ENCODE data around the gene NFIC. TPM values are rescaled to one million over a fixed set of nuclear protein-coding genes. Genes with fewer than 3 reads are reported as not detected.

NFIC gene
- total and polyA plus RNA-seq, 4 donors = 40.4 to 208 (median 49.8) TPM

DNA sequence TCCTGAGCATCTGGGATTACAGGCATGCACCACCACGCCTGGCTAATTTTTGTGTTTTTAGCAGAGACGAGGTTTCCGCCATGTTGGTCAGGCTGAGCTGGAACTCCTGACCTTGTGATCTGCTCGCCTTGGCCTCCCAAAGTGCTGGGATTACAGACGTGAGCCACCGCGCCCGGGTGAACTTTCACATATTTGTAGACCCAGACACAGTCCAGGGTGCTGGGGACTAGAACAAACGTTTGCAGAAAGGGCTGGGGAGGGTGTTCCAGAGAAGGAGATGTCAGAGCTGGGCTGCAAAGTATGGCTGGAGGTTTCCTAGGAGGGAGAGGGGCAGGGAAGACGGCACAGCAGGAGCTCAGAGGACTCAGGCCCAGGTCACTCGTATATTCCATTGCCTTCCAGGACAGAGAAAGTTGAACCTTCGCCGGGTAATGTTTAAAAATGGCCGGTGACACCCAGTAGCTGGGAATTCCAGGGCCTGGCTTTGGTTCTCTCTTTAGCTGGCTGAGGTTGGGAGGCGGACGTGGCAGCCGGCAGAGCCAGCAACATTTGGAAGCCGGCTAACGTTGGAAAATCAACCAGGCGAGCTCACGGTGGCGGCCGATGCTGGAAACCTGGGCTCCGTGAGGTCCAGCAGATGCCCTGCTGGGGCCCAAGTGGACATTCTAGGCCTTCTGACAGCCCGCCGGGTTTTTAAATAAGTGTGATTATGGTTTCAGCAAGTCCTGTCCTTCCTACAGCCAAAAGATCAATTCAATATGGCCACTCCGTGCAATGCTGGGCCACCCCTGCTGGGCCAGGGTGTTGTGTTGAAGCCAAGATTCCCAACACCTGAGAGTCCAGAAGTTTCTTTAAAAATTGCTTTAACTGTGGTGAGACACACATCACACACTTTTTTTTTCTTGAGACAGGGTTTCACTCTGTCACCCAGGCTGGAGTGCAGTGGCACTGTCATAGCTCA lies 41.5 kb downstream of the NFIC start:
- ATAC-seq (ENCODE audit: insufficient read depth, low FRiP score) = no peak
- H3K27ac ChIP-seq (ENCODE audit: low read depth in 1 of 2, low read length in 1 of 2) = peak overlapping the region; percentile 75 to 91
- H3K9me3 ChIP-seq (ENCODE audit: control insufficient read depth in 4 of 4, insufficient read depth in 3 of 4, low read length in 3 of 4) = no peaks in the 10 kb centered on the region
- H3K4me1 ChIP-seq (ENCODE audit: control insufficient read depth in 5 of 5, insufficient read depth in 5 of 5, low read length in 5 of 5) = peaks cover 0 to 31% (median 9%) of the 10 kb centered on the region in 5 donors
- peak overlapping the region in 1 of 2 donors; percentile 53 for H3K9ac ChIP-seq (ENCODE audit: insufficient read depth in 1 of 2, low read length in 2 of 2)
- H3K4me3 ChIP-seq = no peak overlapping the region
- peaks cover 0 to 18% (median 4%) of the 10 kb centered on the region in 4 donors for H3K36me3 ChIP-seq (ENCODE audit: control insufficient read depth in 4 of 4, insufficient read depth in 4 of 4, low read length in 4 of 4)
- H3K27me3 ChIP-seq (ENCODE audit: control insufficient read depth in 3 of 3, insufficient read depth in 3 of 3, low read length in 2 of 3) = no peaks in the 10 kb centered on the region
- TF ChIP-seq, protein P1, sequence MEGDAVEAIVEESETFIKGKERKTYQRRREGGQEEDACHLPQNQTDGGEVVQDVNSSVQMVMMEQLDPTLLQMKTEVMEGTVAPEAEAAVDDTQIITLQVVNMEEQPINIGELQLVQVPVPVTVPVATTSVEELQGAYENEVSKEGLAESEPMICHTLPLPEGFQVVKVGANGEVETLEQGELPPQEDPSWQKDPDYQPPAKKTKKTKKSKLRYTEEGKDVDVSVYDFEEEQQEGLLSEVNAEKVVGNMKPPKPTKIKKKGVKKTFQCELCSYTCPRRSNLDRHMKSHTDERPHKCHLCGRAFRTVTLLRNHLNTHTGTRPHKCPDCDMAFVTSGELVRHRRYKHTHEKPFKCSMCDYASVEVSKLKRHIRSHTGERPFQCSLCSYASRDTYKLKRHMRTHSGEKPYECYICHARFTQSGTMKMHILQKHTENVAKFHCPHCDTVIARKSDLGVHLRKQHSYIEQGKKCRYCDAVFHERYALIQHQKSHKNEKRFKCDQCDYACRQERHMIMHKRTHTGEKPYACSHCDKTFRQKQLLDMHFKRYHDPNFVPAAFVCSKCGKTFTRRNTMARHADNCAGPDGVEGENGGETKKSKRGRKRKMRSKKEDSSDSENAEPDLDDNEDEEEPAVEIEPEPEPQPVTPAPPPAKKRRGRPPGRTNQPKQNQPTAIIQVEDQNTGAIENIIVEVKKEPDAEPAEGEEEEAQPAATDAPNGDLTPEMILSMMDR (IDR thresholded peaks at IDR 0.05; ENCODE audit: control extremely low read depth, extremely low read depth) = no peak
- WGBS, 2 donors = 66 to 77% methylated on average over 27 of the region's 27 CpGs
- peak; percentile 78 to 89 (median 85) for DNase-seq

DNA sequence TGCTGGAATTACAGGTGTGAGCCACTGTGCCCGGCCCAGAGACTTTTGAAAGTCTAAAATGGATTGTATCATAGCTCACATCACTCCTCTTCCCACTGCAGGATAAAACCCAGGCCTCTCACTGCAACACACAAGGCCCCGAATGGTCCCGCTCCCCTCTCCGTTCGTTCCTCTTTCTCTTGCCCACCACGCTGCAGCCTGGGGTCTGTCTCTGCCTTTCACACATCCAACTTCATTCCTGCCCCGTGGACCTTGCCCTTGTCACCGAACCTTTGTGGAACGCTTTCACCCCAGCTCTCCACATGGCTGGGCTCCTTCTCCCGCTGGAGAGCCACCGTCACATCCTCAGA lies 42.6 kb downstream of the NFIC start:
- WGBS, 2 donors = 74 to 84% methylated on average over 11 of the region's 11 CpGs
- ATAC-seq (ENCODE audit: insufficient read depth, low FRiP score) = no peak
- DNase-seq = no peak
- peaks cover 0 to 25% (median 7%) of the 10 kb centered on the region in 5 donors for H3K4me1 ChIP-seq (ENCODE audit: control insufficient read depth in 5 of 5, insufficient read depth in 5 of 5, low read length in 5 of 5)
- H3K27ac ChIP-seq (ENCODE audit: low read depth in 1 of 2, low read length in 1 of 2) = peak overlapping the region; percentile 62 to 91
- TF ChIP-seq, protein P1 (IDR thresholded peaks at IDR 0.05; ENCODE audit: control extremely low read depth, extremely low read depth) = no peak
- H3K36me3 ChIP-seq (ENCODE audit: control insufficient read depth in 4 of 4, insufficient read depth in 4 of 4, low read length in 4 of 4) = peaks cover 0 to 18% (median 4%) of the 10 kb centered on the region in 4 donors
- no peaks in the 10 kb centered on the region for H3K9me3 ChIP-seq (ENCODE audit: control insufficient read depth in 4 of 4, insufficient read depth in 3 of 4, low read length in 3 of 4)
- H3K27me3 ChIP-seq (ENCODE audit: control insufficient read depth in 3 of 3, insufficient read depth in 3 of 3, low read length in 2 of 3) = no peaks in the 10 kb centered on the region
- H3K4me3 ChIP-seq = no peak overlapping the region
- no peak overlapping the region for H3K9ac ChIP-seq (ENCODE audit: insufficient read depth in 1 of 2, low read length in 2 of 2)

DNA sequence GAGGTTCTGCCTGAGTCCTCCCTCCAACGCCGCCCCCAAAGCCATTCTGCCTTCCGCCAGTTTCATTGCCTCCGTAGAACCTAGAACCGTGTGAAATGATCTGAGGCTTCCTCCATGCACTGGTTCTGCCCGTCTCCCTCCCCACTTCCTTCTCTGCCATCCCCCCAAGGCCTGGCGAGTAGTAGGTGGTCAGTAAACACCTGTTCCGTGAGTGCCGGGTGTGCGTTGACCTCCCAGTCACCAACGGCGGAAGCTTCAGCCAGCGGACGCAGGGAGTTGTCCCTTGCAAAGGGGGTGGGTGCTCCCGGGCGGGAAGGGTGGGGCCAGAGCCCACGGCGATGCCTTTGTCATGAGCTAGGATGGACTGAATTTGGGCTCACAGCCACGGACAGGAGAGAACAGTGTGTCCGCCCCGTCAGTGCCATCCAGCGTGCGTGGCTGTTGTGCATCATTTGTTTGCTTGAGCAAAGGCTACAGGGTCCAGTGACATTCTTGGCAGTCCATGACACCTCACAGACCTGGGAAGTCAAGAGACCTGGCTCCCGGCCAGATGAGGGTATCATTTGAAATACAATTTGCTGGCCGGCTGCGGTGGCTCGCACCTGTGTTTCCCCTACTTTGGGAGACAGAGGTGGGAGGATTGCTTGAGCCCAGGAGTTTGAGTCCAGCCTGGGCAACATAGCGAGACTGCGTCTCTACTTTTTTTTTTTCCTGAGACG lies 43.1 kb downstream of the NFIC start:
- H3K9me3 ChIP-seq (ENCODE audit: control insufficient read depth in 4 of 4, insufficient read depth in 3 of 4, low read length in 3 of 4) = no peaks in the 10 kb centered on the region

More for the DNA sequence above, 43.1 kb downstream of the NFIC start:
- DNase-seq (peak in 1 of 3 donors; percentile 42), ATAC-seq (ENCODE audit: insufficient read depth, low FRiP score) (no peak)
- peaks cover 0 to 18% (median 4%) of the 10 kb centered on the region in 4 donors for H3K36me3 ChIP-seq (ENCODE audit: control insufficient read depth in 4 of 4, insufficient read depth in 4 of 4, low read length in 4 of 4)
- 62 to 66% methylated on average over 28 to 30 of the region's 30 CpGs for WGBS, 2 donors
- peak overlapping the region; percentile 62 to 91 for H3K27ac ChIP-seq (ENCODE audit: low read depth in 1 of 2, low read length in 1 of 2)
- H3K27me3 ChIP-seq (ENCODE audit: control insufficient read depth in 3 of 3, insufficient read depth in 3 of 3, low read length in 2 of 3) = no peaks in the 10 kb centered on the region
- H3K4me1 ChIP-seq (ENCODE audit: control insufficient read depth in 5 of 5, insufficient read depth in 5 of 5, low read length in 5 of 5) = peaks cover 0 to 22% (median 7%) of the 10 kb centered on the region in 5 donors
- H3K4me3 ChIP-seq = no peak overlapping the region
- H3K9ac ChIP-seq (ENCODE audit: insufficient read depth in 1 of 2, low read length in 2 of 2) = no peak overlapping the region
- TF ChIP-seq, protein P1 (IDR thresholded peaks at IDR 0.05; ENCODE audit: control extremely low read depth, extremely low read depth) = no peak
